H1 (cell line): ENCODE measurements around the gene ADAMTS9. TPM values are rescaled to one million over a fixed set of nuclear protein-coding genes. Genes with fewer than 3 reads are reported as not detected.

Experiments used
- CTCF ChIA-PET: fragments of 300-600 bp; sonication (Branson Sonifier 250); formaldehyde crosslinking; loops from one replicate; lab custom pipeline; 2021; ENCODE audit not compliant: partially characterized antibody; lab: Charles Lee
- POLR2A ChIA-PET: fragments of 300-600 bp; sonication (Branson Sonifier 250); formaldehyde crosslinking; loops from one replicate; lab custom pipeline; 2021; ENCODE audit warnings: inconsistent platforms; ENCODE audit not compliant: partially characterized antibody; lab: Charles Lee
- DNase-seq, 2 experiments: peaks; one replicate each; pipeline versions ENCODE4 v3.0.0 to v3.0.0-alpha.2; 2010 to 2022; ENCODE audit warnings: low spot score in 2 of 2, low read depth in 1 of 2, mixed read lengths in 1 of 2
- FAIRE-seq: peaks from 2 replicates; lab custom pipeline; 2011; peaks lifted over from hg19 to GRCh38; lab: Jason Lieb, UNC
- H2AFZ ChIP-seq: 2 replicates; pipeline ENCODE4 v1.8.1; 2012; ENCODE audit warnings: low read length, inconsistent platforms
- H2AK5ac ChIP-seq: 2 replicates; pipeline ENCODE4 v1.6.1; 2013; ENCODE audit warnings: low read depth, low read length
- H2BK120ac ChIP-seq: replicated peaks from 2 replicates; pipeline ENCODE3; 2013; ENCODE audit warnings: low read depth, low read length, inconsistent platforms
- H2BK12ac ChIP-seq: 2 replicates; pipeline ENCODE4 v1.6.1; 2013; ENCODE audit warnings: low read depth, low read length
- H2BK15ac ChIP-seq: 2 replicates; pipeline ENCODE4 v1.6.1; 2013; ENCODE audit warnings: low read length
- H2BK20ac ChIP-seq: 2 replicates; pipeline ENCODE4 v1.6.1; 2013; ENCODE audit warnings: low read length
- H2BK5ac ChIP-seq: 2 replicates; pipeline ENCODE4 v1.6.1; 2013; ENCODE audit warnings: low read depth, low read length
- H3K14ac ChIP-seq: 2 replicates; pipeline ENCODE4 v1.6.1; 2013; ENCODE audit warnings: inconsistent platforms; ENCODE audit not compliant: insufficient read length
- H3K18ac ChIP-seq: 2 replicates; pipeline ENCODE4 v1.6.1; 2013; ENCODE audit warnings: low read length; ENCODE audit errors: extremely low read depth
- H3K23ac ChIP-seq: 2 replicates; pipeline ENCODE4 v1.6.1; 2013; ENCODE audit warnings: inconsistent platforms; ENCODE audit not compliant: insufficient read length
- H3K23me2 ChIP-seq: 2 replicates; pipeline ENCODE4 v1.6.1; 2013; ENCODE audit warnings: low read depth, low read length
- H3K27ac ChIP-seq: 2 replicates; pipeline ENCODE4 v1.6.1; 2011; ENCODE audit warnings: low read depth, low read length, inconsistent platforms
- H3K27me3 ChIP-seq, 4 experiments: replicated peaks in 1 of 4; 1 replicate in 1 of 4; 2 replicates in 3 of 4; pipeline versions ENCODE4 v1.6.1 to v1.8.1; 2011 to 2013; ENCODE audit warnings: low read length in 3 of 4, mild to moderate bottlenecking in 3 of 4, inconsistent platforms in 2 of 4, mixed read lengths in 2 of 4, moderate library complexity in 1 of 4; ENCODE audit not compliant: control insufficient read depth in 3 of 4, insufficient read depth in 3 of 4; ENCODE audit errors: extremely low read depth in 1 of 4
- H3K36me3 ChIP-seq, 4 experiments: 2 replicates each; pipeline versions ENCODE4 v1.6.1 to v1.8.1; 2011 to 2013; ENCODE audit warnings: mild to moderate bottlenecking in 4 of 4, low read length in 3 of 4, moderate library complexity in 2 of 4, control low read depth in 1 of 4, inconsistent platforms in 1 of 4; ENCODE audit not compliant: insufficient read depth in 4 of 4, control insufficient read depth in 2 of 4
- H3K4ac ChIP-seq: replicated peaks from 2 replicates; pipeline ENCODE3; 2013; ENCODE audit warnings: low read length, low read depth, mixed read lengths, inconsistent platforms; ENCODE audit not compliant: insufficient read length
- H3K4me1 ChIP-seq, 4 experiments: replicated peaks in 1 of 4; 1 replicate in 1 of 4; 2 replicates in 3 of 4; pipeline versions ENCODE4 v1.6.1 to v1.8.1; 2011 to 2013; ENCODE audit warnings: low read length in 3 of 4, inconsistent platforms in 2 of 4, mixed read lengths in 1 of 4; ENCODE audit not compliant: insufficient read depth in 4 of 4, control insufficient read depth in 3 of 4
- H3K4me2 ChIP-seq, 2 experiments: 2 replicates each; pipeline versions ENCODE4 v1.6.1 to v1.8.1; 2011 to 2013; ENCODE audit warnings: low read depth in 2 of 2, low read length in 2 of 2, control low read depth in 1 of 2, inconsistent platforms in 1 of 2, mild to moderate bottlenecking in 1 of 2; ENCODE audit not compliant: insufficient read depth in 1 of 2
- H3K4me3 ChIP-seq, 4 experiments: fragments of 200-600, 300-600 bp in 1 of 4; sonication (generic), shearing (Covaris generic), sonication (Bioruptor Twin) in 1 of 4; 2 replicates each; pipeline versions ENCODE4 v1.5.1 to v1.8.1; 2011 to 2016; ENCODE audit warnings: low read length in 4 of 4, low read depth in 3 of 4, control low read depth in 2 of 4, inconsistent platforms in 2 of 4, mild to moderate bottlenecking in 2 of 4, mixed read lengths in 1 of 4, moderate library complexity in 1 of 4; ENCODE audit not compliant: insufficient read depth in 2 of 4; ENCODE audit errors: extremely low read depth in 1 of 4
- H3K56ac ChIP-seq: replicated peaks from 2 replicates; pipeline ENCODE3; 2013; ENCODE audit warnings: low read depth, mild to moderate bottlenecking, mixed read lengths, low read length, inconsistent platforms; ENCODE audit not compliant: insufficient read length
- H3K79me1 ChIP-seq: 2 replicates; pipeline ENCODE4 v1.6.1; 2013; ENCODE audit warnings: low read depth, low read length, control low read depth
- H3K79me2 ChIP-seq, 2 experiments: 2 replicates each; pipeline versions ENCODE4 v1.6.1 to v1.8.1; 2012 to 2013; ENCODE audit warnings: low read length in 2 of 2, mild to moderate bottlenecking in 2 of 2, inconsistent platforms in 1 of 2; ENCODE audit not compliant: insufficient read depth in 2 of 2, control insufficient read depth in 1 of 2
- H3K9ac ChIP-seq, 4 experiments: replicated peaks in 1 of 4; 1 replicate in 1 of 4; 2 replicates in 3 of 4; pipeline versions ENCODE4 v1.6.1 to v1.8.1; 2011 to 2013; ENCODE audit warnings: low read depth in 3 of 4, low read length in 3 of 4, control low read depth in 2 of 4, mild to moderate bottlenecking in 2 of 4, moderate library complexity in 2 of 4, inconsistent platforms in 1 of 4; ENCODE audit errors: extremely low read depth in 1 of 4
- H3K9me3 ChIP-seq, 2 experiments: 2 replicates each; pipeline versions ENCODE4 v1.6.1 to v1.8.1; 2012 to 2013; ENCODE audit warnings: mild to moderate bottlenecking in 2 of 2, moderate library complexity in 2 of 2, control low read depth in 1 of 2, inconsistent platforms in 1 of 2, low read depth in 1 of 2, low read length in 1 of 2, mixed read lengths in 1 of 2; ENCODE audit not compliant: insufficient read depth in 2 of 2
- H4K20me1 ChIP-seq, 2 experiments: replicated peaks in 1 of 2; 2 replicates each; pipeline versions ENCODE3 to v1.8.1; 2011 to 2013; ENCODE audit warnings: inconsistent platforms in 2 of 2, low read length in 2 of 2, mild to moderate bottlenecking in 1 of 2; ENCODE audit not compliant: insufficient read depth in 2 of 2, control insufficient read depth in 1 of 2
- H4K5ac ChIP-seq: 2 replicates; pipeline ENCODE4 v1.6.1; 2013; ENCODE audit warnings: low read length, low read depth, mixed read lengths, inconsistent platforms; ENCODE audit not compliant: insufficient read length
- H4K8ac ChIP-seq: 2 replicates; pipeline ENCODE4 v1.8.0; 2013; ENCODE audit warnings: mild to moderate bottlenecking, moderate library complexity, low read length, inconsistent platforms; ENCODE audit not compliant: insufficient read depth; ENCODE audit errors: extremely low read depth
- H4K91ac ChIP-seq: replicated peaks from 2 replicates; pipeline ENCODE3; 2013; ENCODE audit warnings: low read length, mixed read lengths, inconsistent platforms; ENCODE audit not compliant: insufficient read length
- BACH1 ChIP-seq: IDR thresholded peaks from 2 replicates; pipeline ENCODE4 v1.6.1; 2012; ENCODE audit warnings: low read length, improper control_type of control experiment
- KDM1A ChIP-seq: fragments of 200-600, 300-600 bp; sonication (generic); IDR thresholded peaks from 2 replicates; pipeline ENCODE4 v1.7.1; 2016; ENCODE audit warnings: mild to moderate bottlenecking, low read length, borderline replicate concordance
- KDM5A ChIP-seq: fragments of 200-600 bp; IDR thresholded peaks from 2 replicates; pipeline ENCODE4 v1.7.1; 2012; ENCODE audit warnings: mild to moderate bottlenecking, low read length, inconsistent platforms, mixed read lengths
- NRF1 ChIP-seq: IDR thresholded peaks from 2 replicates; pipeline ENCODE4 v1.6.1; 2011; ENCODE audit warnings: mild to moderate bottlenecking, low read depth, low read length, improper control_type of control experiment
- PHF8 ChIP-seq: fragments of 200-600 bp; sonication (generic); conservative IDR thresholded peaks from 2 replicates; pipeline ENCODE4 v1.7.1; 2012; ENCODE audit warnings: low read depth, mild to moderate bottlenecking, inconsistent platforms, low read length, moderate library complexity
- POLR2AphosphoS5 ChIP-seq: IDR thresholded peaks from 2 replicates; pipeline ENCODE4 v1.6.1; 2011; ENCODE audit warnings: low read depth, low read length
- SP2 ChIP-seq: IDR thresholded peaks from 2 replicates; pipeline ENCODE4 v1.6.1; 2012; ENCODE audit warnings: mild to moderate bottlenecking, low read length, inconsistent platforms
- WGBS, 2 experiments: shearing (Covaris generic) in 1 of 2; methylation state at CpG; one replicate each; pipeline versions ENCODE4 v1.1.6 to v1.1.7; 2013 to 2015; ENCODE audit warnings: low lambda C conversion rate in 2 of 2, mixed read lengths in 2 of 2, inconsistent platforms in 1 of 2, low coverage in 1 of 2, missing lambda C conversion rate in 1 of 2; ENCODE audit not compliant: insufficient replicate concordance in 2 of 2, insufficient coverage in 1 of 2, insufficient read length in 1 of 2; ENCODE audit errors: extremely low coverage in 1 of 2, missing lambda C conversion rate in 1 of 2; 5-methylcytosine and 5-hydroxymethylcytosine counted together
- polyA plus RNA-seq, 7 experiments: library from polyadenylated mRNA; depleted of rRNA in 3 of 7; stranded (reverse) in 5 of 7; unstranded in 2 of 7; fragments of >200 nt in 5 of 7; fragments of 200-250 nt in 2 of 7; gene quantifications; 1 replicate in 5 of 7; 2 replicates in 1 of 7; 4 replicates in 1 of 7; pipeline versions ENCODE4 v1.2.1 to v1.2.3, GENCODE V29; 2011 to 2013; ENCODE audit warnings: missing spikeins in 2 of 7, mixed read lengths in 2 of 7
- total RNA-seq: library from RNA; stranded (reverse); fragmentation: NEBNext Ultra II Directional; extraction: Animal tissue kit (Norgen Biotek cat#: 25700); gene quantifications from 2 replicates; pipeline ENCODE4 v1.2.1, GENCODE V29; 2021
- TF ChIP-seq, protein P1 (sequence below): IDR thresholded peaks from 2 replicates; pipeline ENCODE4 v1.6.1; 2012; ENCODE audit warnings: low read length, inconsistent platforms

Gene ADAMTS9
- total and polyA plus RNA-seq, 2 of the 8 experiments (the other 6 are each of a cell fraction or from before 2014, with no cell fraction given) = 0.20 to 0.41 TPM

GRCh38 chr3:64732576-64732975, 44.8 kb upstream of the ADAMTS9 start:
- Histone ChIP-seq H2BK5ac (no peak overlapping the region), H3K56ac (no peak overlapping the region), H3K9ac (no peak overlapping the region), H2BK20ac (no peak overlapping the region), H3K79me1 (no peaks in the 10 kb centered on the region), H4K91ac (no peak overlapping the region), H3K14ac (no peak overlapping the region), H3K23ac (no peak overlapping the region), H3K27ac (no peak overlapping the region), H3K23me2 (no peaks in the 10 kb centered on the region), H2BK120ac (no peak overlapping the region), H3K4me1 (no peaks in the 10 kb centered on the region), H2AK5ac (no peak overlapping the region), H3K4ac (no peak overlapping the region), H3K36me3 (no peaks in the 10 kb centered on the region), H2BK15ac (no peak overlapping the region), H3K27me3 (no peaks in the 10 kb centered on the region), H3K18ac (no peak overlapping the region), H4K8ac (no peak overlapping the region), H3K79me2 (no peaks in the 10 kb centered on the region), H4K5ac (no peak overlapping the region), H4K20me1 (no peaks in the 10 kb centered on the region), H3K4me2 (no peak overlapping the region), H2AFZ (no peak overlapping the region), H3K9me3 (no peaks in the 10 kb centered on the region), H3K4me3 (no peak overlapping the region), H2BK12ac (no peak overlapping the region)
- FAIRE-seq = no peak
- CTCF ChIA-PET = interaction anchor here (1.3 kb wide), 1 partner anchor 50 kb away, joined by 4 read pairs; no protein-coding TSS in a partner anchor
- DNase-seq = no peak
- WGBS, 2 experiments = 83% methylated on average over 1 of the region's 1 CpG; no CpG with 5 or more reads in 1 of the 2 experiments
- POLR2A ChIA-PET = no interaction called here
- TF ChIP-seq PHF8 = no peak
- no peak for TF ChIP-seq KDM5A
- no peak for TF ChIP-seq POLR2AphosphoS5
- TF ChIP-seq SP2 = no peak
- TF ChIP-seq BACH1 = no peak
- TF ChIP-seq, protein P1, sequence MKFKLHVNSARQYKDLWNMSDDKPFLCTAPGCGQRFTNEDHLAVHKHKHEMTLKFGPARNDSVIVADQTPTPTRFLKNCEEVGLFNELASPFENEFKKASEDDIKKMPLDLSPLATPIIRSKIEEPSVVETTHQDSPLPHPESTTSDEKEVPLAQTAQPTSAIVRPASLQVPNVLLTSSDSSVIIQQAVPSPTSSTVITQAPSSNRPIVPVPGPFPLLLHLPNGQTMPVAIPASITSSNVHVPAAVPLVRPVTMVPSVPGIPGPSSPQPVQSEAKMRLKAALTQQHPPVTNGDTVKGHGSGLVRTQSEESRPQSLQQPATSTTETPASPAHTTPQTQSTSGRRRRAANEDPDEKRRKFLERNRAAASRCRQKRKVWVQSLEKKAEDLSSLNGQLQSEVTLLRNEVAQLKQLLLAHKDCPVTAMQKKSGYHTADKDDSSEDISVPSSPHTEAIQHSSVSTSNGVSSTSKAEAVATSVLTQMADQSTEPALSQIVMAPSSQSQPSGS = no peak
- TF ChIP-seq KDM1A = no peak
- TF ChIP-seq NRF1 = no peak
